ENCODE data around the gene ELMOD3. TPM values are rescaled to one million over a fixed set of nuclear protein-coding genes. Genes with fewer than 3 reads are reported as not detected.

ELMOD3 gene
- total and polyA plus RNA-seq, 9 of the 15 experiments (the other 6 are each of a cell fraction or from before 2014, with no cell fraction given), result 2.7 to 18.7 (median 11.6) TPM

DNA sequence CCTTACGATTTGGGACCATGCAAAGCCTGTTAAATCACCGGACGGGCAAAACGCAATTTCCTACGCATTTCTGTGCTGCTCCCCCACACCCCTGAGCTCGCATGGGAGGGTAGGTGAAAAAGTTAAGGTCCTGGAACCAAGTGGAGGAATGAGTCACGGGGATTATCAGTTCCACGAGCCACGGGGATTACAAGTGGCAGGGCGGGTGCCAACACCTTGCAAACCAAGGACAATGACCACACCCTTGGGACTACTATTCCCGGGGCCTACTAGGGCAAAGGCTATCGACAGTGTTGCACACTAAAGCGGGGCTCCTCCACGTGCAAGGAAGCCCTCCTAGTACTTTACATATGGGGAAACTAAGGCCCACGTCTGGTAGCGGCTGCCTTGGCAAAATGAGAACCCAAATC, 688 bp upstream of the ELMOD3 start (continued):
- TF ChIP-seq, protein P1, sequence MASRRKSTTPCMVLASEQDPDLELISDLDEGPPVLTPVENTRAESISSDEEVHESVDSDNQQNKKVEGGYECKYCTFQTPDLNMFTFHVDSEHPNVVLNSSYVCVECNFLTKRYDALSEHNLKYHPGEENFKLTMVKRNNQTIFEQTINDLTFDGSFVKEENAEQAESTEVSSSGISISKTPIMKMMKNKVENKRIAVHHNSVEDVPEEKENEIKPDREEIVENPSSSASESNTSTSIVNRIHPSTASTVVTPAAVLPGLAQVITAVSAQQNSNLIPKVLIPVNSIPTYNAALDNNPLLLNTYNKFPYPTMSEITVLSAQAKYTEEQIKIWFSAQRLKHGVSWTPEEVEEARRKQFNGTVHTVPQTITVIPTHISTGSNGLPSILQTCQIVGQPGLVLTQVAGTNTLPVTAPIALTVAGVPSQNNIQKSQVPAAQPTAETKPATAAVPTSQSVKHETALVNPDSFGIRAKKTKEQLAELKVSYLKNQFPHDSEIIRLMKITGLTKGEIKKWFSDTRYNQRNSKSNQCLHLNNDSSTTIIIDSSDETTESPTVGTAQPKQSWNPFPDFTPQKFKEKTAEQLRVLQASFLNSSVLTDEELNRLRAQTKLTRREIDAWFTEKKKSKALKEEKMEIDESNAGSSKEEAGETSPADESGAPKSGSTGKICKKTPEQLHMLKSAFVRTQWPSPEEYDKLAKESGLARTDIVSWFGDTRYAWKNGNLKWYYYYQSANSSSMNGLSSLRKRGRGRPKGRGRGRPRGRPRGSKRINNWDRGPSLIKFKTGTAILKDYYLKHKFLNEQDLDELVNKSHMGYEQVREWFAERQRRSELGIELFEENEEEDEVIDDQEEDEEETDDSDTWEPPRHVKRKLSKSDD (conservative IDR thresholded peaks at IDR 0.05; ENCODE audit: low read length), result no peak
- TF ChIP-seq, protein P2, sequence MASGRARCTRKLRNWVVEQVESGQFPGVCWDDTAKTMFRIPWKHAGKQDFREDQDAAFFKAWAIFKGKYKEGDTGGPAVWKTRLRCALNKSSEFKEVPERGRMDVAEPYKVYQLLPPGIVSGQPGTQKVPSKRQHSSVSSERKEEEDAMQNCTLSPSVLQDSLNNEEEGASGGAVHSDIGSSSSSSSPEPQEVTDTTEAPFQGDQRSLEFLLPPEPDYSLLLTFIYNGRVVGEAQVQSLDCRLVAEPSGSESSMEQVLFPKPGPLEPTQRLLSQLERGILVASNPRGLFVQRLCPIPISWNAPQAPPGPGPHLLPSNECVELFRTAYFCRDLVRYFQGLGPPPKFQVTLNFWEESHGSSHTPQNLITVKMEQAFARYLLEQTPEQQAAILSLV (tag; IDR thresholded peaks at IDR 0.05), result no peak
- TF ChIP-seq CHD1 (IDR thresholded peaks at IDR 0.05; ENCODE audit: low read length), result peak; percentile 35
- no peak for TF ChIP-seq CCNT2 (IDR thresholded peaks at IDR 0.05; ENCODE audit: borderline replicate concordance, extremely low read depth, insufficient read length, low read depth, low read length)
- TF ChIP-seq CUX1 (CRISPR knock-in tag; IDR thresholded peaks at IDR 0.05), result no peak
- no peak for TF ChIP-seq SIRT6 (IDR thresholded peaks at IDR 0.05; ENCODE audit: low read depth, low read length)
- TF ChIP-seq C11orf30 (IDR thresholded peaks at IDR 0.05; ENCODE audit: low read depth), result no peak
- peak; percentile 42; the same call in 1 of the 2 replicates for TF ChIP-seq DPF2 (IDR thresholded peaks at IDR 0.05)
- no peak for TF ChIP-seq ZNF23 (CRISPR knock-in tag; IDR thresholded peaks at IDR 0.05)
- no peak for TF ChIP-seq NCOA4 (IDR thresholded peaks at IDR 0.05; ENCODE audit: partially characterized antibody)
- TF ChIP-seq SRF (CRISPR knock-in tag; IDR thresholded peaks at IDR 0.05), result no peak
- TF ChIP-seq KHSRP (IDR thresholded peaks at IDR 0.05), result no peak
- peak; percentile 42 for TF ChIP-seq SAP30 (IDR thresholded peaks at IDR 0.05; ENCODE audit: borderline replicate concordance, insufficient read depth, low read depth, low read length, poor library complexity, severe bottlenecking)
- TF ChIP-seq NFIX (CRISPR knock-in tag; IDR thresholded peaks at IDR 0.05; ENCODE audit: low read depth), result no peak
- TF ChIP-seq, protein P3, sequence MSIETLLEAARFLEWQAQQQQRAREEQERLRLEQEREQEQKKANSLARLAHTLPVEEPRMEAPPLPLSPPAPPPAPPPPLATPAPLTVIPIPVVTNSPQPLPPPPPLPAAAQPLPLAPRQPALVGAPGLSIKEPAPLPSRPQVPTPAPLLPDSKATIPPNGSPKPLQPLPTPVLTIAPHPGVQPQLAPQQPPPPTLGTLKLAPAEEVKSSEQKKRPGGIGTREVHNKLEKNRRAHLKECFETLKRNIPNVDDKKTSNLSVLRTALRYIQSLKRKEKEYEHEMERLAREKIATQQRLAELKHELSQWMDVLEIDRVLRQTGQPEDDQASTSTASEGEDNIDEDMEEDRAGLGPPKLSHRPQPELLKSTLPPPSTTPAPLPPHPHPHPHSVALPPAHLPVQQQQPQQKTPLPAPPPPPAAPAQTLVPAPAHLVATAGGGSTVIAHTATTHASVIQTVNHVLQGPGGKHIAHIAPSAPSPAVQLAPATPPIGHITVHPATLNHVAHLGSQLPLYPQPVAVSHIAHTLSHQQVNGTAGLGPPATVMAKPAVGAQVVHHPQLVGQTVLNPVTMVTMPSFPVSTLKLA (conservative IDR thresholded peaks at IDR 0.05), result peak in 1 of 2 experiments; percentile 46; a peak in 1 of 4 replicates
- TF ChIP-seq CTBP1 (IDR thresholded peaks at IDR 0.05; ENCODE audit: borderline replicate concordance), result 0 out of 2 replicates have a peak, but pooled peaks have one; percentile 4
- no peak for TF ChIP-seq FOXK2 (conservative IDR thresholded peaks at IDR 0.05 in 1 of 2, IDR thresholded peaks at IDR 0.05 in 1 of 2; ENCODE audit: low read depth in 2 of 2)
- peak; percentile 55; the same call in 1 of the 2 replicates for TF ChIP-seq ZC3H4 (CRISPR knock-in tag; IDR thresholded peaks at IDR 0.05; ENCODE audit: borderline replicate concordance)

Data from K562 (cell line).